DND-41 (cell line): ENCODE results near the gene RBBP7.

Experiments used
- ATAC-seq: fragments of 200-7000 bp; cut with Tn5 transposase; 3 replicates; pipeline ENCODE4 v1.9.1; 2021; ENCODE audit warnings: low read depth; ENCODE audit not compliant: insufficient read depth
- DNase-seq: peaks from one replicate; pipeline ENCODE4 v3.0.0-alpha.2; 2020
- H2AFZ ChIP-seq: 2 replicates; pipeline ENCODE4 v1.6.0; 2012; ENCODE audit warnings: low read depth, low read length
- H3K27ac ChIP-seq: 2 replicates; pipeline ENCODE4 v1.5.1; 2012; ENCODE audit warnings: low read length, inconsistent platforms
- H3K27me3 ChIP-seq: fragments of 200-600 bp; sonication (generic); 2 replicates; pipeline ENCODE4 v1.6.0; 2012; ENCODE audit warnings: low read length, mild to moderate bottlenecking, inconsistent platforms; ENCODE audit not compliant: insufficient read depth, poor library complexity
- H3K36me3 ChIP-seq: 2 replicates; pipeline ENCODE4 v1.5.1; 2012; ENCODE audit warnings: low read length, inconsistent platforms; ENCODE audit not compliant: insufficient read depth
- H3K4me1 ChIP-seq: 2 replicates; pipeline ENCODE4 v1.5.1; 2012; ENCODE audit warnings: mild to moderate bottlenecking, low read length; ENCODE audit not compliant: insufficient read depth
- H3K4me2 ChIP-seq: 2 replicates; pipeline ENCODE4 v1.6.0; 2012; ENCODE audit warnings: mild to moderate bottlenecking, moderate library complexity, low read length, inconsistent platforms; ENCODE audit not compliant: insufficient read depth
- H3K4me3 ChIP-seq, 2 experiments: fragments of 200-600 bp in 1 of 2; shearing (Covaris generic) in 1 of 2; 2 replicates each; pipeline ENCODE4 v1.5.1; 2012 to 2016; ENCODE audit warnings: inconsistent platforms in 2 of 2, low read length in 2 of 2, mild to moderate bottlenecking in 2 of 2, low read depth in 1 of 2, moderate library complexity in 1 of 2
- H3K79me2 ChIP-seq: 2 replicates; pipeline ENCODE4 v1.6.0; 2012; ENCODE audit warnings: low read length, inconsistent platforms; ENCODE audit not compliant: insufficient read depth
- H3K9ac ChIP-seq: 2 replicates; pipeline ENCODE4 v1.6.0; 2012; ENCODE audit warnings: low read depth, mild to moderate bottlenecking, inconsistent platforms, low read length, moderate library complexity
- H3K9me3 ChIP-seq: 2 replicates; pipeline ENCODE4 v1.5.1; 2012; ENCODE audit warnings: low read length, moderate library complexity, mild to moderate bottlenecking, inconsistent platforms; ENCODE audit not compliant: insufficient read depth, severe bottlenecking
- H4K20me1 ChIP-seq: 2 replicates; pipeline ENCODE4 v1.6.0; 2012; ENCODE audit warnings: low read length; ENCODE audit not compliant: insufficient read depth
- EZH2 ChIP-seq: IDR thresholded peaks from 3 replicates; pipeline ENCODE4 v1.6.1; 2012; ENCODE audit warnings: borderline replicate concordance, low read depth, mild to moderate bottlenecking, moderate library complexity, low read length, inconsistent platforms; ENCODE audit not compliant: severe bottlenecking
- TF ChIP-seq, protein P1 (sequence below): IDR thresholded peaks from 2 replicates; pipeline ENCODE4 v1.5.1; 2012; ENCODE audit warnings: borderline replicate concordance, low read length, moderate library complexity, mild to moderate bottlenecking; ENCODE audit not compliant: poor library complexity, severe bottlenecking; ENCODE audit errors: extremely low read depth

The RBBP7 gene

DNA sequence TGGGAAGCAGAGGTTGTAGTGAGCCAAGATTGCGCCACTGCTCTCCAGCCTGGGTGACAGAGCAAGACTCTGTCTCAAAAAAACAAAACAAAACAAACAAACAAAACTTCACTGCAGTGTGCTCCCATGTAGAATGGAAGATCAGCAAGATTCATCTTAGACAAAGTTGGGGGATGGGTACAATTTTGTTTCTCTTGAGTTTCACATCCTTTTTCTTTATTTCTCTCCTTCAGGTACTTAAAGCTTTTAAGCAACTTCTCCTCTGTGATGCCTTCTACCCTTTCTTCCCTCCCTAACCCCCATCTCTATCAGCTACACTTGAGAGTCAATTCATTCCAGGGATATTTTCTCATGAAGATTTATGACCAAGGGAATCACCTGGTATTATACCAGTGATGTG, 15.5 kb upstream of the RBBP7 start:
- ATAC-seq: no peak

DNA sequence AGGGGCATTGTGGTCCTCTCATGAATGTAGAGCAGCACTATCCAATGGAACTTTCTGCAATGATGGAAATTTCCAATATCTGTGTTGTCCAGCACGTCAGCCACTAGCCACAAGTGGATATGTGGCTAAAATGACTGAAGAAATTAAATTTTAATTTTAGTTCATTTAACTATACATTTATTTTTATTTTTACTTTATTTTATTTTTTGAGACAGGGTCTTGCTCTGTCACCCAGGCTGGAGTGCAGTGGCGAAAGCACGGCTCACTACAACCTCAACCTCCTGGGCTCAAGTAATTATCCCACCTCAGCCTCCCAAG, 13.3 kb upstream of the RBBP7 start:
- Histone ChIP-seq H3K4me1 (peaks cover 20% of the 10 kb centered on the region), H3K9ac (no peak overlapping the region; the same call in 1 of the 2 replicates), H3K4me2 (peak overlapping the region; percentile 74), H4K20me1 (no peaks in the 10 kb centered on the region), H3K4me3 (peak overlapping the region in 1 of 2 experiments; percentile 56; a peak in 1 of 4 replicates), H3K27me3 (no peaks in the 10 kb centered on the region), H3K36me3 (no peaks in the 10 kb centered on the region), H3K27ac (no peak overlapping the region), H2AFZ (peak overlapping the region; percentile 66), H3K9me3 (no peaks in the 10 kb centered on the region), H3K79me2 (no peaks in the 10 kb centered on the region)
- DNase-seq (no peak), ATAC-seq (no peak)
- TF ChIP-seq, protein P1, sequence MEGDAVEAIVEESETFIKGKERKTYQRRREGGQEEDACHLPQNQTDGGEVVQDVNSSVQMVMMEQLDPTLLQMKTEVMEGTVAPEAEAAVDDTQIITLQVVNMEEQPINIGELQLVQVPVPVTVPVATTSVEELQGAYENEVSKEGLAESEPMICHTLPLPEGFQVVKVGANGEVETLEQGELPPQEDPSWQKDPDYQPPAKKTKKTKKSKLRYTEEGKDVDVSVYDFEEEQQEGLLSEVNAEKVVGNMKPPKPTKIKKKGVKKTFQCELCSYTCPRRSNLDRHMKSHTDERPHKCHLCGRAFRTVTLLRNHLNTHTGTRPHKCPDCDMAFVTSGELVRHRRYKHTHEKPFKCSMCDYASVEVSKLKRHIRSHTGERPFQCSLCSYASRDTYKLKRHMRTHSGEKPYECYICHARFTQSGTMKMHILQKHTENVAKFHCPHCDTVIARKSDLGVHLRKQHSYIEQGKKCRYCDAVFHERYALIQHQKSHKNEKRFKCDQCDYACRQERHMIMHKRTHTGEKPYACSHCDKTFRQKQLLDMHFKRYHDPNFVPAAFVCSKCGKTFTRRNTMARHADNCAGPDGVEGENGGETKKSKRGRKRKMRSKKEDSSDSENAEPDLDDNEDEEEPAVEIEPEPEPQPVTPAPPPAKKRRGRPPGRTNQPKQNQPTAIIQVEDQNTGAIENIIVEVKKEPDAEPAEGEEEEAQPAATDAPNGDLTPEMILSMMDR: no peak
- TF ChIP-seq EZH2: no peak

More for the DNA sequence above, 15.5 kb upstream of the RBBP7 start:
- Histone ChIP-seq H3K9me3 (no peaks in the 10 kb centered on the region), H3K4me3 (no peak overlapping the region), H2AFZ (no peak overlapping the region), H3K9ac (no peak overlapping the region), H3K27me3 (no peaks in the 10 kb centered on the region), H3K4me2 (no peak overlapping the region), H3K79me2 (no peaks in the 10 kb centered on the region), H3K36me3 (no peaks in the 10 kb centered on the region), H3K4me1 (peaks cover 20% of the 10 kb centered on the region), H3K27ac (no peak overlapping the region), H4K20me1 (no peaks in the 10 kb centered on the region)
- TF ChIP-seq EZH2: no peak
- TF ChIP-seq, protein P1: no peak
- no peak for DNase-seq

DNA sequence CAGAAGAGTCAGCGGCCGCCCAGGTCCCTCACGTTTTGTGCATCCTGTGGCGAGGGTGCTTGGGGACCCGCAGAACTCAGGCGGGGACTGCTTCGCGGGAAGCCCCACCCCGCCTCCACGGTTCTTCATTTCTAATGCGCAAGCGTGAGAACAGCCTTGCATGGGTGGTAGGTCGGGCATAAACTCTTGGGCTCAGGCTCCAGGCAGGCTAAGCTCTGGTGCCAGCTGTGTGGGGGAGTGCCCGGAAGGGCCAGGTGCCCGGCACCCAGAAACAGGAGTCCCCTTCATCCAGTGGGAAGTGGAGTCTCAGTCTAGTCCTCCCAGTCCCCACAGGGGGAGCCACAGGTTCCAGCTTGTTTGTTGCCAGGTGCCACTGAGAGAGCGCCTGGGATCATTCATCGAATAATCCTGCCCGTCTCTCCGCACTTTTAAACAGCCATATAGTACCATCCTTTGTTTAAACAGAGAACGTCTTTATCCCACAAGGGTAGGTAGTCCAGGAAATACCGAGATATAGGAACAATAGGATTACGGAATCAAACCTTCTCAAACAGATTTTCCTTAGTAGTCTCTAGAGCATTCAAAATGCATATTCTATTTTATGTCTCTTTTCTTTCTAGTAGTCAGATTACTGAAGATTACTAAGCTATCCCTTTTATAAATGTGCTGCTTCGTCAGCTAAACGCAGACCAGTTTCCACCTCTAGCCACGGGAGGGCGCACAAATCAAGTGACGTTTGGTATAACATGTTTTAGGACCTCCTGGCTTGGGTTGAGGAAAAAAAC, 12.7 kb upstream of the RBBP7 start:
- Histone ChIP-seq H3K79me2 (no peaks in the 10 kb centered on the region), H2AFZ (peak overlapping the region; percentile 66), H3K27ac (peak overlapping the region; percentile 67), H4K20me1 (no peaks in the 10 kb centered on the region), H3K9me3 (no peaks in the 10 kb centered on the region), H3K4me1 (peaks cover 20% of the 10 kb centered on the region), H3K4me2 (peak overlapping the region; percentile 74), H3K36me3 (no peaks in the 10 kb centered on the region), H3K4me3 (peak overlapping the region; percentile 21 to 56; a peak in 3 of 4 replicates), H3K9ac (peak overlapping the region; percentile 53), H3K27me3 (no peaks in the 10 kb centered on the region)
- ATAC-seq: peak; percentile 85
- peak; percentile 71 for DNase-seq
- TF ChIP-seq EZH2: no peak
- TF ChIP-seq, protein P1: peak; percentile 74
